Measurements from ENCODE around the gene G6PC3.
"Not testable (repeated sequence)": the region's sequence is repeated elsewhere in the genome, so short reads cannot be mapped to it uniquely, and the experiment has no call there.

G6PC3 gene

DNA sequence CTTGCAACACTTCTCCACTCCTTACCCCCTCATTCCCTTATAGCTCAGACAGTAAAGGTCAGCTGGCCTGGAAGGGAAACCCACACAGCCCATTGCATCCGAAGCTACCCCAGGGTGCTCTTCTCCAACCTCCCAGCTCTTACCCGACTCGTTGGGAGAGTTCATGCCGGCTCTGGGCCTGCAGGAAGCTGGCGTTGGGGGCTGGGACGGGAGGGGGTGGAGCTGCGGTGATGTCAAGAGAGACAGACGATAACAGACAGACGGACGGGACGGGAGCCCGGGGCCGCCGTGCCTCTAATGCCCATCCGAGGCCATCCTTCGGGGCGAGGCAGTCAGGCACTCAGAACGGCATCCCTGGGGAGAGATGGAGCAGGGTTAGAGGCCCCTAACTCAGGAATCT is 46.8 kb downstream of the G6PC3 start:
- TF ChIP-seq, protein P1, sequence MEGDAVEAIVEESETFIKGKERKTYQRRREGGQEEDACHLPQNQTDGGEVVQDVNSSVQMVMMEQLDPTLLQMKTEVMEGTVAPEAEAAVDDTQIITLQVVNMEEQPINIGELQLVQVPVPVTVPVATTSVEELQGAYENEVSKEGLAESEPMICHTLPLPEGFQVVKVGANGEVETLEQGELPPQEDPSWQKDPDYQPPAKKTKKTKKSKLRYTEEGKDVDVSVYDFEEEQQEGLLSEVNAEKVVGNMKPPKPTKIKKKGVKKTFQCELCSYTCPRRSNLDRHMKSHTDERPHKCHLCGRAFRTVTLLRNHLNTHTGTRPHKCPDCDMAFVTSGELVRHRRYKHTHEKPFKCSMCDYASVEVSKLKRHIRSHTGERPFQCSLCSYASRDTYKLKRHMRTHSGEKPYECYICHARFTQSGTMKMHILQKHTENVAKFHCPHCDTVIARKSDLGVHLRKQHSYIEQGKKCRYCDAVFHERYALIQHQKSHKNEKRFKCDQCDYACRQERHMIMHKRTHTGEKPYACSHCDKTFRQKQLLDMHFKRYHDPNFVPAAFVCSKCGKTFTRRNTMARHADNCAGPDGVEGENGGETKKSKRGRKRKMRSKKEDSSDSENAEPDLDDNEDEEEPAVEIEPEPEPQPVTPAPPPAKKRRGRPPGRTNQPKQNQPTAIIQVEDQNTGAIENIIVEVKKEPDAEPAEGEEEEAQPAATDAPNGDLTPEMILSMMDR (IDR thresholded peaks at IDR 0.05; ENCODE audit: low read depth, low read length, missing control alignments): no peak
- DNase-seq (ENCODE audit: low read depth): no peak
- in situ Hi-C loops (cut with HindIII; ENCODE audit: low sequenced_read_pairs): no loop called here
- H3K4me3 ChIP-seq (ENCODE audit: low read depth, low read length): no peak overlapping the region

DNA sequence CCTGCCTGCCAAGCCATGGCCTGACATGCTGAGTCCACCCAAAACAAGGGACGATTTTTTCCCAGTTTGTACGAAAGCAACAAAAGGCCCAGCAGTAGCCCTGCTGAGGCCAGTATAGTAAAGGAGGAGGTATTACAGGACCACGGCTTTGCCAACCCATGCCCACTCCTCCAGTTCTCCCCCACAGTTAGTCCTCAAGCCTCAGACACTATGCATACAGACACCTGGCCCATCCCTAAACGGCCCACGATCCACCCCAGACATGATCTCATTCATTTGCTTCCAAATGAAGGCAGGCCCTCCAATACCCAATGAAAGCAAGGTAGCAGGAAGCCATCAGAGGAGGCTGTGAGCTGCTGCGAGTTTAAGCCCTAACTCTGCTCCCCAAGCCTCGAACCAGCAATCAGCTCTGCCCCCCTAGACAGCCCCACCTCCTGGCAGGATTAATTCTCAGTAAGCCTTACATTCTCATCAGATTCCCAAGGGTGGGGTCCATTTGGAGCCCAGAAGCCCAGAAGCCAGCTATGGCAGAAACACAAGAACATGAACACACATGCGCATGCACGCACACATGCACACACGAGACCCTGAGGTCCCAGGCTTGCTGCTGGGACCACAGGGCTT is 48.0 kb downstream of the G6PC3 start:
- DNase-seq (ENCODE audit: low read depth): no peak
- TF ChIP-seq, protein P1 (IDR thresholded peaks at IDR 0.05; ENCODE audit: low read depth, low read length, missing control alignments): no peak
- in situ Hi-C loops (cut with HindIII; ENCODE audit: low sequenced_read_pairs): no loop called here
- no peak overlapping the region for H3K4me3 ChIP-seq (ENCODE audit: low read depth, low read length)

DNA sequence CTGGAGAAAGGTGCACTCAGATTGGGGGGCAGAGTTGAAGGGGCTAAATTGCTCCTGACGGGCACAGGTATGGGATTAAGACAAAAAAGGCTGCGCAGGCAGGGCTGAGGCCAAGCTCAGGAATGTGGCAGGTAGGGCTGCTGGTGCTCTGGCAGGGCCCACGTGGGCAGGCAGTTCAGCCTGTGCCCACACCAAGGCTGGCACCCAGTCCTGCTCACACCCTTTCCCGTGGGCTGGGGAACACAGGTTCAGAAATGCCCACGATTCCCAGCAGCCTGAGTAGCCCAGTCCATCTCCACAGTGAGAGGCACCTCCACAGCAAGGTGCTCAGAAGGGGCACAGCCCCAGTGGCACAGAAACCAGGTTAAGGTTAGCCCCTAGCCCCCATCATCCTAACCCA is 48.5 kb downstream of the G6PC3 start:
- TF ChIP-seq, protein P1 (IDR thresholded peaks at IDR 0.05; ENCODE audit: low read depth, low read length, missing control alignments): no peak
- DNase-seq (ENCODE audit: low read depth): no peak
- in situ Hi-C loops (cut with HindIII; ENCODE audit: low sequenced_read_pairs): no loop called here
- no peak overlapping the region for H3K4me3 ChIP-seq (ENCODE audit: low read depth, low read length)

DNA sequence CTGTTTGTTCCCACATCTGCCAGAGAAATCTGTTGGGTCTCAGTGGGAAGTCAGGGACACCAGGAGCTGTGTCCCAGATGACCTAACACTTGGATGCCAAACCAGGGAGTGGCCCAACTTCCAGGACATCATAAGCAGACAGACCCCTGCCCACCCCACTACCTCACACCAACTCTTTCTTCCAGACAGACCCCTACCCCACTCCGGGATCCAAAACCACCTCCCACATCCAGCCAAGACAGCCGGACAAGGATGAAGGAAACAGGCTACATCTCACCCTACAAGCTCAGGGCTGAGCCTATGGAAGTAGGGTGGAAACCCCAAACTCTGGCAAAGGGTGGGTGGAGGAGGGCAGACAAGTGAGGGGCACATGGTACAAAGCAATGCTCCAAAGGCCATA is 49.3 kb downstream of the G6PC3 start:
- TF ChIP-seq, protein P1 (IDR thresholded peaks at IDR 0.05; ENCODE audit: low read depth, low read length, missing control alignments): no peak
- DNase-seq (ENCODE audit: low read depth): no peak
- no peak overlapping the region for H3K4me3 ChIP-seq (ENCODE audit: low read depth, low read length)
- in situ Hi-C loops (cut with HindIII; ENCODE audit: low sequenced_read_pairs): no loop called here

DNA sequence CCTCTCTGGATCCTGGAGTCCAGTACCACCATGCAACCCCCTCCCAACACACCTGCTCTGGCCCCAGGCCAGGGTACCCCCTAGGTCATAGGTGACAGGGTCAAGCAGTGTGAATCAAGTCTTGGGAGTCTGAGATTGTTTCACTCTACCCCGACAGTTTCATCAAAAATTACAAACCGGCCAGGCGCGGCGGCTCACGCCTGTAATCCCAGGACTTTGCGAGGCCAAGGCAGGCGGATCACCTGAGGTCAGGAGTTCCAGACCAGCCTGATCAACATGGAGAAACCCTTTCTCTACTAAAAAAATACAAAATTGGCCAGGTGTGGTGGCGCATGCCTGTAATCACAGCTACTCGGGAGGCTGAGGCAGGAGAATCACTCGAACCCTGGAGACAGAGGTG is 49.7 kb downstream of the G6PC3 start:
- H3K4me3 ChIP-seq (ENCODE audit: low read depth, low read length); DNase-seq (ENCODE audit: low read depth); in situ Hi-C loops (cut with HindIII; ENCODE audit: low sequenced_read_pairs): not testable (repeated sequence)

DNA sequence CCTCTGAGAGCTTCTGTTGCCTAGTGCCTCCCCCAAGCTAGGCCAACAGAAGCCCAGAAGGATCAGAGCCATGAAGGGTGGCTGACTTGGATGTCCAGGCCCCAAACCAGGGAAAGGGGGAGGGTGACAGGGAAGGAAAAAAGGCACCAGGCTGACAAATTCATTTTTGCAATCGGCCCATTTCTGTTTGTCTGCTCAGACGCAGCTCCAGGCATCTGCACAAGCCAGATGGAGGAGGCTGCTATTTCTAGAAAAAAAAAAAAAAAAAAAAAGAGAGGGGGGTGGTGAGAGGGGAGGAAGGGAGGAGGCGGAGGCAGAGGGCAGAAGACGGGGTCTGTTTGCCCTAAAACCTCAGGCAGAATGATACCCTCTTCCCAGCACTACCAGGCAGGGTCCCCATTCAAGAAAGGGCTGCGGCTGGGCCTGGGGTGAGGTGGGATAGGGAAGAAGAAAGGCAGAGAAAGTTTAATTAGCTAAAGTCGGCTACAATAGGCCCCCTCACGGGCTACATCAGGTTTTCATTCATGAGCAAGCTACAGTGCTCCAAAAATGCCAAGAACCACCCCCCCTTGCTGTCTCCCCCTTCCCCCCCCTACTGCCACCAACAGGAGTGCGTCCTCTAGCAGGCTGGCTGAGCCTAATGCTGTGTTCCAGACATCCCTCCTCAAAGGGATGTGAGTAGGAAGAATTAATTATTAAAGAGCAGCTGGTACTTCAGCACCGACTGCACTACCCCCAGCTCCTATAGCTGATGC is 50.5 kb downstream of the G6PC3 start:
- TF ChIP-seq, protein P1 (IDR thresholded peaks at IDR 0.05; ENCODE audit: low read depth, low read length, missing control alignments): no peak
- in situ Hi-C loops (cut with HindIII; ENCODE audit: low sequenced_read_pairs): no loop called here
- no peak overlapping the region for H3K4me3 ChIP-seq (ENCODE audit: low read depth, low read length)
- no peak for DNase-seq (ENCODE audit: low read depth)

All from astrocyte of the cerebellum (primary cell).